HEK293 (cell line): ENCODE measurements around the gene CRYGA.

Source experiments
- CTCF ChIA-PET: fragments of 350-600 bp; formaldehyde crosslinking; extraction: SDS; loops from one replicate; lab custom pipeline; 2021; ENCODE audit warnings: antibody characterized with exemption; lab: Yijun Ruan, JAX
- POLR2A ChIA-PET: fragments of 300-600 bp; formaldehyde crosslinking; extraction: SDS; loops from one replicate; lab custom pipeline; 2020; ENCODE audit warnings: antibody characterized with exemption, inconsistent platforms; lab: Yijun Ruan, JAX
- H3K27ac ChIP-seq: fragments of 200-500 bp; sonication (Bioruptor generic); 2 replicates; pipeline ENCODE4 v1.5.1; 2014; ENCODE audit warnings: low read depth, low read length, control low read depth, inconsistent platforms; ENCODE audit errors: extremely low read depth
- H3K36me3 ChIP-seq, 2 experiments: fragments of 200-500 bp in 1 of 2; sonication (Bioruptor generic) in 1 of 2; 1 replicate in 1 of 2; 2 replicates in 1 of 2; pipeline ENCODE4 v1.5.1; 2014 to 2017; ENCODE audit warnings: inconsistent platforms in 2 of 2, low read length in 2 of 2; ENCODE audit not compliant: control insufficient read depth in 2 of 2, insufficient read depth in 1 of 2
- H3K4me1 ChIP-seq: fragments of 200-500 bp; sonication (Bioruptor generic); 2 replicates; pipeline ENCODE4 v1.5.1; 2014; ENCODE audit warnings: mild to moderate bottlenecking, low read length, inconsistent platforms; ENCODE audit not compliant: control insufficient read depth, insufficient read depth
- H3K4me3 ChIP-seq: 2 replicates; pipeline ENCODE4 v1.5.1; 2011; ENCODE audit warnings: low read depth, mild to moderate bottlenecking, control low read depth, low read length, moderate library complexity
- H3K9me3 ChIP-seq: fragments of 200-500 bp; sonication (Bioruptor generic); 2 replicates; pipeline ENCODE4 v1.5.1; 2014; ENCODE audit warnings: low read depth, low read length, inconsistent platforms; ENCODE audit not compliant: control insufficient read depth, insufficient read depth
- GLI2 ChIP-seq: fragments of 450-650 bp; formaldehyde crosslinking; IDR thresholded peaks from 2 replicates; pipeline ENCODE4; 2017; ENCODE audit warnings: missing biosample characterization, missing genetic modification characterization, low read depth, borderline replicate concordance
- OVOL3 ChIP-seq: fragments of 450-650 bp; formaldehyde crosslinking; IDR thresholded peaks from 2 replicates; pipeline ENCODE4 v1.5.1; 2016; ENCODE audit warnings: missing biosample characterization, missing genetic modification characterization
- REPIN1 ChIP-seq: fragments of 450-650 bp; formaldehyde crosslinking; IDR thresholded peaks from 2 replicates; pipeline ENCODE4 v1.5.1; 2017; ENCODE audit warnings: missing biosample characterization, missing genetic modification characterization, low read depth
- TRIM28 ChIP-seq: IDR thresholded peaks from 2 replicates; pipeline ENCODE4 v1.6.1; 2011; ENCODE audit warnings: low read length, control low read depth, borderline replicate concordance
- ZFP37 ChIP-seq: fragments of 450-650 bp; formaldehyde crosslinking; IDR thresholded peaks from 2 replicates; pipeline ENCODE4 v1.5.1; 2016; ENCODE audit warnings: missing biosample characterization, missing genetic modification characterization
- ZNF10 ChIP-seq: fragments of 450-650 bp; formaldehyde crosslinking; IDR thresholded peaks from 2 replicates; pipeline ENCODE4 v1.5.1; 2017; ENCODE audit warnings: missing biosample characterization, missing genetic modification characterization
- ZNF112 ChIP-seq: fragments of 450-650 bp; formaldehyde crosslinking; IDR thresholded peaks from 2 replicates; pipeline ENCODE4 v1.5.0; 2017; ENCODE audit warnings: missing biosample characterization, missing genetic modification characterization
- ZNF121 ChIP-seq: fragments of 450-650 bp; formaldehyde crosslinking; IDR thresholded peaks from 2 replicates; pipeline ENCODE4 v1.5.1; 2016; ENCODE audit warnings: missing biosample characterization, missing genetic modification characterization
- ZNF146 ChIP-seq: fragments of 450-650 bp; formaldehyde crosslinking; IDR thresholded peaks from 2 replicates; pipeline ENCODE4 v1.5.1; 2016; ENCODE audit warnings: missing biosample characterization, missing genetic modification characterization
- ZNF16 ChIP-seq: fragments of 450-650 bp; formaldehyde crosslinking; IDR thresholded peaks from 2 replicates; pipeline ENCODE4 v1.5.1; 2016; ENCODE audit warnings: low read depth, missing biosample characterization, missing genetic modification characterization
- ZNF169 ChIP-seq: fragments of 450-650 bp; formaldehyde crosslinking; IDR thresholded peaks from 2 replicates; pipeline ENCODE4 v1.5.1; 2016; ENCODE audit warnings: missing biosample characterization, missing genetic modification characterization
- ZNF174 ChIP-seq: fragments of 450-650 bp; formaldehyde crosslinking; IDR thresholded peaks from 2 replicates; pipeline ENCODE4 v1.5.0; 2017; ENCODE audit warnings: missing biosample characterization, mild to moderate bottlenecking, missing genetic modification characterization
- ZNF223 ChIP-seq: fragments of 450-650 bp; formaldehyde crosslinking; IDR thresholded peaks from 2 replicates; pipeline ENCODE4 v1.5.1; 2016; ENCODE audit warnings: missing biosample characterization, missing genetic modification characterization
- ZNF248 ChIP-seq: fragments of 450-650 bp; formaldehyde crosslinking; IDR thresholded peaks from 2 replicates; pipeline ENCODE4 v1.5.1; 2017; ENCODE audit warnings: missing biosample characterization, missing genetic modification characterization
- ZNF274 ChIP-seq, 2 experiments: fragments of 200-500 bp in 1 of 2; fragments of 450-650 bp in 1 of 2; sonication (Bioruptor generic) in 1 of 2; formaldehyde crosslinking in 1 of 2; IDR thresholded peaks; 2 replicates each; pipeline versions ENCODE4 v1.5.1 to v1.6.1; 2014 to 2016; ENCODE audit warnings: borderline replicate concordance in 1 of 2, inconsistent platforms in 1 of 2, low read length in 1 of 2, missing biosample characterization in 1 of 2, missing genetic modification characterization in 1 of 2
- ZNF335 ChIP-seq: fragments of 450-650 bp; formaldehyde crosslinking; conservative IDR thresholded peaks from 2 replicates; pipeline ENCODE4 v1.5.1; 2016; ENCODE audit warnings: missing biosample characterization, missing genetic modification characterization
- ZNF37A ChIP-seq: fragments of 450-650 bp; IDR thresholded peaks from 2 replicates; pipeline ENCODE4 v1.5.1; 2018; ENCODE audit warnings: missing biosample characterization, missing genetic modification characterization
- ZNF426 ChIP-seq: fragments of 450-650 bp; formaldehyde crosslinking; IDR thresholded peaks from 2 replicates; pipeline ENCODE4 v1.5.1; 2017; ENCODE audit warnings: missing biosample characterization, missing genetic modification characterization, mild to moderate bottlenecking, inconsistent platforms, moderate library complexity
- ZNF670 ChIP-seq: fragments of 450-650 bp; formaldehyde crosslinking; IDR thresholded peaks from 2 replicates; pipeline ENCODE4 v1.5.1; 2016; ENCODE audit warnings: missing biosample characterization, missing genetic modification characterization, low read depth
- ZNF707 ChIP-seq: fragments of 450-650 bp; formaldehyde crosslinking; IDR thresholded peaks from 2 replicates; pipeline ENCODE4 v1.5.1; 2016; ENCODE audit warnings: missing biosample characterization, missing genetic modification characterization
- ZNF791 ChIP-seq: fragments of 450-650 bp; formaldehyde crosslinking; IDR thresholded peaks from 2 replicates; pipeline ENCODE4 v1.5.1; 2016; ENCODE audit warnings: missing biosample characterization, missing genetic modification characterization
- TF ChIP-seq, protein P1 (sequence below): fragments of 450-650 bp; formaldehyde crosslinking; IDR thresholded peaks from 2 replicates; pipeline ENCODE4 v1.5.1; 2016; ENCODE audit warnings: missing biosample characterization, missing genetic modification characterization
- TF ChIP-seq, protein P2 (sequence below): IDR thresholded peaks from 2 replicates; pipeline ENCODE4 v1.6.1; 2011; ENCODE audit warnings: mild to moderate bottlenecking, low read depth, low read length, borderline replicate concordance
- TF ChIP-seq, protein P3 (sequence below): fragments of 450-650 bp; formaldehyde crosslinking; IDR thresholded peaks from 2 replicates; pipeline ENCODE4 v1.5.1; 2016; ENCODE audit warnings: missing biosample characterization, missing genetic modification characterization
- TF ChIP-seq, protein P4 (sequence below): fragments of 450-650 bp; formaldehyde crosslinking; IDR thresholded peaks from 2 replicates; pipeline ENCODE4 v1.5.1; 2017; ENCODE audit warnings: missing biosample characterization, missing genetic modification characterization

The CRYGA gene

DNA sequence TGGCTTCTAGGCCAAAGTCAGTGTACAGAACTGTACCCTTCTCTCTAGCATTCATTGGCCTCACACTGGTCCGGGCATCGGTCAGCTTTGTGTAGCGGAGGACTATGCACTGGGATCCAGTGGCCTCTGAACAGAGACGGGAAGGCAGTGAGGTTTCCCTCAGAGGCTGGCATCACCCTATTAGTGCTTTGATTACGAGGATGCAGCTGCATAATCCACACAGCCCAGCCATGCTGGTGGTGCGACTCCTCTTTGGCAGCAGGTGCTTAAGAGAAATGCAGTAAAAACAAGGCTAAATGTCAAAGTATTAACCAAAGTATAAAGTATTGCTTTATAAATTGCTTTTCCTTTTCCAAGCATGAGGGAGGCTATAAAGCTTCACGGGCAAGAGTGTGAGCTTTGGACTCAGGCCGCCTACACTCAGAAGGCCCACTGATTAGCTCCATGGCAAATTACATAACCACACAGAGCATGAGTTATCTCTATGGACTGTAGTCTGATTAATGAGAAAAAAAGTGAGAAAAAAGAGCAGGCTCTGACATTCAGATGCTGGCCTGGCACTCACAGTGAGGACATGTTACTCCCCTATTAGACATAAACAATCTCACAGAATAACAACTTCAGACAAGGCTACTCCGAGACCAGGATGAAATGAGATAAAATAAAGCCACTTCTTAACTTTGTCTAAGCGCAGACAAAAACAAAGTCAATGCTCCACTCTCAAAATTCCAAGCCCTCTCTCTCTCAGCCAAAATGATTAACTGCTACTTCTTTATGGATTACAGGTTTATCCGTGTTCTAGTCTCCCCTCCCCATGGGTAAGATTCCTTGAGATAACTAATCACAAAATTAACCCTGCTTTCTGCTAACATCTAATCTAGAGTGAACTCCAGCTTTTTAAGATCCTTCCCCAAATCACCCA is 27.3 kb downstream of the CRYGA start:
- CTCF ChIA-PET, result interaction anchor here (1.5 kb wide), 1 partner anchor 12 kb away, joined by 3 read pairs; no protein-coding TSS in a partner anchor
- Histone ChIP-seq H3K4me1 (no peaks in the 10 kb centered on the region), H3K4me3 (no peak overlapping the region), H3K9me3 (no peaks in the 10 kb centered on the region), H3K27ac (no peak overlapping the region), H3K36me3 (no peaks in the 10 kb centered on the region)
- TF ChIP-seq GLI2 (tag by site-specific recombination) (no peak), ZNF112 (tag by site-specific recombination) (no peak), ZNF223 (tag by site-specific recombination) (no peak), ZNF37A (tag by site-specific recombination) (no peak)
- TF ChIP-seq, protein P1, sequence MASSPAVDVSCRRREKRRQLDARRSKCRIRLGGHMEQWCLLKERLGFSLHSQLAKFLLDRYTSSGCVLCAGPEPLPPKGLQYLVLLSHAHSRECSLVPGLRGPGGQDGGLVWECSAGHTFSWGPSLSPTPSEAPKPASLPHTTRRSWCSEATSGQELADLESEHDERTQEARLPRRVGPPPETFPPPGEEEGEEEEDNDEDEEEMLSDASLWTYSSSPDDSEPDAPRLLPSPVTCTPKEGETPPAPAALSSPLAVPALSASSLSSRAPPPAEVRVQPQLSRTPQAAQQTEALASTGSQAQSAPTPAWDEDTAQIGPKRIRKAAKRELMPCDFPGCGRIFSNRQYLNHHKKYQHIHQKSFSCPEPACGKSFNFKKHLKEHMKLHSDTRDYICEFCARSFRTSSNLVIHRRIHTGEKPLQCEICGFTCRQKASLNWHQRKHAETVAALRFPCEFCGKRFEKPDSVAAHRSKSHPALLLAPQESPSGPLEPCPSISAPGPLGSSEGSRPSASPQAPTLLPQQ (tag by site-specific recombination), result no peak
- POLR2A ChIA-PET, result no interaction called here

DNA sequence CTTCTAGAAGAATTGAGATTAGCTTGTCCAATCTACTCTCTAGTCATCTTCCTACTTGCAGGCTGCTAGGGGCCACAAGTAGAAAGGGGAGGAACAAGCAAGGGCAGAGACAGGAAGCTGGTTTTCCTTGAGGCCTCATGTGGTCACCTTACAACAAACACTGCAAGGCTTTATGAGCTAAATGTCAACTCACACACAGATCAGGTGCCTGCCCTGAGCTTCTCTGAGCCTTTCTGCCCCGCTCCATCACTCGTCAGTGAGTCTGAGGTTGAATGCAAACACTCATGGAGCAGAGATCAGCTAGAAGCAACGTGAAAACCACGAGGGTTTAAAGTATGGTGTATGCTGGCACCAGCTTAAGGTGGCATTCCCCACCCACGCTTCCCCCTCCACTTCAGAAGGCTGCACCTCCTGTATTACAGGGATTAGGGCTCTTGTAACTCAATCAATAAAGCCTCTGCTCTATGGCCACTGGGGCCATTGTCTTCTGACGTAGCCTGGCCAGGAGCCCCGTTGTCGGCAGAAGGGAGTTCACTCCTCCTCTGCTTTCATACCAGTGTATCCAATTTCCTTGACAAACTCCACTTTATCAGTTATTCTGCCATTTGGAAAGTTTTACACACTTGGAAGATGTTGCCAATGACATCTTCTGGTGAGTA is 28.3 kb downstream of the CRYGA start:
- H3K9me3 ChIP-seq, result no peaks in the 10 kb centered on the region
- CTCF ChIA-PET, result interaction anchor here (0.6 to 0.7 kb wide), 2 partner anchors 25 to 234 kb away, joined by 3 read pairs; no protein-coding TSS in a partner anchor

DNA sequence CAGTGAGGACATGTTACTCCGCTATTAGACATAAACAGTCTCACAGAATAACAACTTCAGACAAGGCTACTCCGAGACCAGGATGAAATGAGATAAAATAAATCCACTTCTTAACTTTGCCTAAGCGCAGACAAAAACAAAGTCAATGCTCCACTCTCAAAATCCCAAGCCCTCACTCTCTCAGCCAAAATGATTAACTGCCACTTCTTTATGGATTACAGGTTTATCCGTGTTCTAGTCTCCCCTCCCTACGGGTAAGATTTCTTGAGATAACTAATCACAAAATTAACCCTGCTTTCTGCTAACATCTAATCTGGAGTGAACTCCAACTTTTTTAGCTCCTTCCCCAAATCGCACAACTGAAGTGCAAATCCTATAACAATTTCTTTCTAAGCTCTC is 32.7 kb downstream of the CRYGA start:
- H3K36me3 ChIP-seq, result no peaks in the 10 kb centered on the region
- POLR2A ChIA-PET, result no interaction called here
- H3K4me3 ChIP-seq, result no peak overlapping the region
- H3K4me1 ChIP-seq, result no peaks in the 10 kb centered on the region
- CTCF ChIA-PET, result interaction anchor here (0.8 to 1.0 kb wide), 2 partner anchors 45 to 124 kb away, joined by 3 read pairs; partner anchors contain the start of gene IDH1
- H3K27ac ChIP-seq, result no peak overlapping the region
- no peaks in the 10 kb centered on the region for H3K9me3 ChIP-seq
- TF ChIP-seq ZNF16 (tag by site-specific recombination) (no peak), ZNF335 (tag by site-specific recombination) (no peak), ZNF174 (tag by site-specific recombination) (no peak), ZNF670 (no peak), TRIM28 (no peak), ZNF248 (tag by site-specific recombination) (no peak), ZNF426 (tag by site-specific recombination) (no peak), ZNF274 (IDR thresholded peaks at IDR 0.05; ENCODE audit: low read length) (no peak), ZNF274 (tag by site-specific recombination; IDR thresholded peaks at IDR 0.05; ENCODE audit: borderline replicate concordance) (no peak), OVOL3 (tag by site-specific recombination) (no peak), ZNF791 (tag by site-specific recombination) (no peak), ZNF121 (tag by site-specific recombination) (no peak), ZNF146 (tag by site-specific recombination) (no peak), ZFP37 (tag by site-specific recombination) (no peak), ZNF223 (tag by site-specific recombination) (no peak), REPIN1 (tag by site-specific recombination) (no peak), ZNF707 (tag by site-specific recombination) (no peak)
- TF ChIP-seq, protein P2, sequence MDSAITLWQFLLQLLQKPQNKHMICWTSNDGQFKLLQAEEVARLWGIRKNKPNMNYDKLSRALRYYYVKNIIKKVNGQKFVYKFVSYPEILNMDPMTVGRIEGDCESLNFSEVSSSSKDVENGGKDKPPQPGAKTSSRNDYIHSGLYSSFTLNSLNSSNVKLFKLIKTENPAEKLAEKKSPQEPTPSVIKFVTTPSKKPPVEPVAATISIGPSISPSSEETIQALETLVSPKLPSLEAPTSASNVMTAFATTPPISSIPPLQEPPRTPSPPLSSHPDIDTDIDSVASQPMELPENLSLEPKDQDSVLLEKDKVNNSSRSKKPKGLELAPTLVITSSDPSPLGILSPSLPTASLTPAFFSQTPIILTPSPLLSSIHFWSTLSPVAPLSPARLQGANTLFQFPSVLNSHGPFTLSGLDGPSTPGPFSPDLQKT, result no peak
- TF ChIP-seq, protein P3, sequence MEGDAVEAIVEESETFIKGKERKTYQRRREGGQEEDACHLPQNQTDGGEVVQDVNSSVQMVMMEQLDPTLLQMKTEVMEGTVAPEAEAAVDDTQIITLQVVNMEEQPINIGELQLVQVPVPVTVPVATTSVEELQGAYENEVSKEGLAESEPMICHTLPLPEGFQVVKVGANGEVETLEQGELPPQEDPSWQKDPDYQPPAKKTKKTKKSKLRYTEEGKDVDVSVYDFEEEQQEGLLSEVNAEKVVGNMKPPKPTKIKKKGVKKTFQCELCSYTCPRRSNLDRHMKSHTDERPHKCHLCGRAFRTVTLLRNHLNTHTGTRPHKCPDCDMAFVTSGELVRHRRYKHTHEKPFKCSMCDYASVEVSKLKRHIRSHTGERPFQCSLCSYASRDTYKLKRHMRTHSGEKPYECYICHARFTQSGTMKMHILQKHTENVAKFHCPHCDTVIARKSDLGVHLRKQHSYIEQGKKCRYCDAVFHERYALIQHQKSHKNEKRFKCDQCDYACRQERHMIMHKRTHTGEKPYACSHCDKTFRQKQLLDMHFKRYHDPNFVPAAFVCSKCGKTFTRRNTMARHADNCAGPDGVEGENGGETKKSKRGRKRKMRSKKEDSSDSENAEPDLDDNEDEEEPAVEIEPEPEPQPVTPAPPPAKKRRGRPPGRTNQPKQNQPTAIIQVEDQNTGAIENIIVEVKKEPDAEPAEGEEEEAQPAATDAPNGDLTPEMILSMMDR, result no peak

More for the DNA sequence above, 28.3 kb downstream of the CRYGA start:
- Histone ChIP-seq H3K27ac (no peak overlapping the region), H3K4me1 (no peaks in the 10 kb centered on the region), H3K36me3 (no peaks in the 10 kb centered on the region), H3K4me3 (no peak overlapping the region)
- TF ChIP-seq, protein P4, sequence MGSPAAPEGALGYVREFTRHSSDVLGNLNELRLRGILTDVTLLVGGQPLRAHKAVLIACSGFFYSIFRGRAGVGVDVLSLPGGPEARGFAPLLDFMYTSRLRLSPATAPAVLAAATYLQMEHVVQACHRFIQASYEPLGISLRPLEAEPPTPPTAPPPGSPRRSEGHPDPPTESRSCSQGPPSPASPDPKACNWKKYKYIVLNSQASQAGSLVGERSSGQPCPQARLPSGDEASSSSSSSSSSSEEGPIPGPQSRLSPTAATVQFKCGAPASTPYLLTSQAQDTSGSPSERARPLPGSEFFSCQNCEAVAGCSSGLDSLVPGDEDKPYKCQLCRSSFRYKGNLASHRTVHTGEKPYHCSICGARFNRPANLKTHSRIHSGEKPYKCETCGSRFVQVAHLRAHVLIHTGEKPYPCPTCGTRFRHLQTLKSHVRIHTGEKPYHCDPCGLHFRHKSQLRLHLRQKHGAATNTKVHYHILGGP (tag by site-specific recombination), result no peak
- TF ChIP-seq ZNF169 (tag by site-specific recombination) (no peak), ZNF10 (tag by site-specific recombination) (no peak)
- POLR2A ChIA-PET, result no interaction called here
